ENCODE results near the gene TPCN1. TPM values are rescaled to one million over a fixed set of nuclear protein-coding genes. Genes with fewer than 3 reads are reported as not detected.
A peak's percentile ranks its signal among the peaks of the same experiment; 100 is the strongest.

The TPCN1 gene
- total and polyA plus RNA-seq, 2 of the 13 experiments (the other 11 are each of a cell fraction or from before 2014, with no cell fraction given) = 8.0 to 26.8 TPM

DNA sequence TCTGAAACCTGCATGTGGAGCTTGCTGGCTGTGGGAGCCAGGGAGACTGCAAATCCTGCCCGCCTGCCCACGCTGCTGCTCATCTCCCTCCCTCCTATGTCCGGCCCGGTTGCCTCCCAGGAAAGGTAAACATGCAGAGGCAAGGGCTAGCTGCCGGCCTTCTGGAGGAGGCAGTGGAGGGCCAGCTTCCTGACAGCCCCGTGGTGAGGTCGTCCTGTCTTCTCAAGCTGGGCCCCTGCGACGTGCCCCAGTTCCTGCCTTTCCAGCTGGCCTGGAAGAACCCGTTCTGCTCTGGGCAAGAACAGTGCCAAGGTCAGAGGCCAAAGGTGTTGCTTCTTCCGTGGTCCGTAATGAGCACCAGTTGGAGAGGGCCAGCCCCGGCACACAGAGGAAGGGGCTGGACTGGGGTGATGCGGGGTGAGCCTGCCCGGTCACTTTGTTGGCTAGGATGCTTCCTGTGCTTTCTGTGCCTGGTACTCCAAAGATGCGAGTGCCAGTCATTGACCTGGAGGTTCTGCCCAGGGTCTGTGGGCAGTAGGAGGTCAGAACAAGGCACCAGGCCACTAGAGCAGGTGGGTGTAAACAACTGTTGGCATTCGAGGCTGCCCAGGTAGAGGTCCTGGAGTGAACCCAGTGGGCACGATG is 25.3 kb downstream of the TPCN1 start (continued):
- TF ChIP-seq KLF12 (CRISPR knock-in tag; IDR thresholded peaks at IDR 0.05; ENCODE audit: borderline replicate concordance) = no peak
- peak; percentile 34; the same call in 1 of the 2 replicates for TF ChIP-seq HDAC2 (CRISPR knock-in tag; IDR thresholded peaks at IDR 0.05)
- TF ChIP-seq ZNF367 (CRISPR knock-in tag; IDR thresholded peaks at IDR 0.05; ENCODE audit: borderline replicate concordance) = no peak
- TF ChIP-seq KAT7 (CRISPR knock-in tag; IDR thresholded peaks at IDR 0.05; ENCODE audit: borderline replicate concordance) = no peak
- no peak for TF ChIP-seq RFXAP (CRISPR knock-in tag; IDR thresholded peaks at IDR 0.05; ENCODE audit: borderline replicate concordance)
- TF ChIP-seq, protein P1, sequence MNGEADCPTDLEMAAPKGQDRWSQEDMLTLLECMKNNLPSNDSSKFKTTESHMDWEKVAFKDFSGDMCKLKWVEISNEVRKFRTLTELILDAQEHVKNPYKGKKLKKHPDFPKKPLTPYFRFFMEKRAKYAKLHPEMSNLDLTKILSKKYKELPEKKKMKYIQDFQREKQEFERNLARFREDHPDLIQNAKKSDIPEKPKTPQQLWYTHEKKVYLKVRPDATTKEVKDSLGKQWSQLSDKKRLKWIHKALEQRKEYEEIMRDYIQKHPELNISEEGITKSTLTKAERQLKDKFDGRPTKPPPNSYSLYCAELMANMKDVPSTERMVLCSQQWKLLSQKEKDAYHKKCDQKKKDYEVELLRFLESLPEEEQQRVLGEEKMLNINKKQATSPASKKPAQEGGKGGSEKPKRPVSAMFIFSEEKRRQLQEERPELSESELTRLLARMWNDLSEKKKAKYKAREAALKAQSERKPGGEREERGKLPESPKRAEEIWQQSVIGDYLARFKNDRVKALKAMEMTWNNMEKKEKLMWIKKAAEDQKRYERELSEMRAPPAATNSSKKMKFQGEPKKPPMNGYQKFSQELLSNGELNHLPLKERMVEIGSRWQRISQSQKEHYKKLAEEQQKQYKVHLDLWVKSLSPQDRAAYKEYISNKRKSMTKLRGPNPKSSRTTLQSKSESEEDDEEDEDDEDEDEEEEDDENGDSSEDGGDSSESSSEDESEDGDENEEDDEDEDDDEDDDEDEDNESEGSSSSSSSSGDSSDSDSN (CRISPR knock-in tag; IDR thresholded peaks at IDR 0.05) = peak; percentile 41; the same call in 1 of the 2 replicates
- TF ChIP-seq ZNF432 (CRISPR knock-in tag; IDR thresholded peaks at IDR 0.05; ENCODE audit: borderline replicate concordance) = no peak
- TF ChIP-seq, protein P2, sequence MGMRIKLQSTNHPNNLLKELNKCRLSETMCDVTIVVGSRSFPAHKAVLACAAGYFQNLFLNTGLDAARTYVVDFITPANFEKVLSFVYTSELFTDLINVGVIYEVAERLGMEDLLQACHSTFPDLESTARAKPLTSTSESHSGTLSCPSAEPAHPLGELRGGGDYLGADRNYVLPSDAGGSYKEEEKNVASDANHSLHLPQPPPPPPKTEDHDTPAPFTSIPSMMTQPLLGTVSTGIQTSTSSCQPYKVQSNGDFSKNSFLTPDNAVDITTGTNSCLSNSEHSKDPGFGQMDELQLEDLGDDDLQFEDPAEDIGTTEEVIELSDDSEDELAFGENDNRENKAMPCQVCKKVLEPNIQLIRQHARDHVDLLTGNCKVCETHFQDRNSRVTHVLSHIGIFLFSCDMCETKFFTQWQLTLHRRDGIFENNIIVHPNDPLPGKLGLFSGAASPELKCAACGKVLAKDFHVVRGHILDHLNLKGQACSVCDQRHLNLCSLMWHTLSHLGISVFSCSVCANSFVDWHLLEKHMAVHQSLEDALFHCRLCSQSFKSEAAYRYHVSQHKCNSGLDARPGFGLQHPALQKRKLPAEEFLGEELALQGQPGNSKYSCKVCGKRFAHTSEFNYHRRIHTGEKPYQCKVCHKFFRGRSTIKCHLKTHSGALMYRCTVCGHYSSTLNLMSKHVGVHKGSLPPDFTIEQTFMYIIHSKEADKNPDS (CRISPR knock-in tag; IDR thresholded peaks at IDR 0.05) = no peak
- TF ChIP-seq MLLT10 (CRISPR knock-in tag; IDR thresholded peaks at IDR 0.05) = no peak
- TF ChIP-seq, protein P3, sequence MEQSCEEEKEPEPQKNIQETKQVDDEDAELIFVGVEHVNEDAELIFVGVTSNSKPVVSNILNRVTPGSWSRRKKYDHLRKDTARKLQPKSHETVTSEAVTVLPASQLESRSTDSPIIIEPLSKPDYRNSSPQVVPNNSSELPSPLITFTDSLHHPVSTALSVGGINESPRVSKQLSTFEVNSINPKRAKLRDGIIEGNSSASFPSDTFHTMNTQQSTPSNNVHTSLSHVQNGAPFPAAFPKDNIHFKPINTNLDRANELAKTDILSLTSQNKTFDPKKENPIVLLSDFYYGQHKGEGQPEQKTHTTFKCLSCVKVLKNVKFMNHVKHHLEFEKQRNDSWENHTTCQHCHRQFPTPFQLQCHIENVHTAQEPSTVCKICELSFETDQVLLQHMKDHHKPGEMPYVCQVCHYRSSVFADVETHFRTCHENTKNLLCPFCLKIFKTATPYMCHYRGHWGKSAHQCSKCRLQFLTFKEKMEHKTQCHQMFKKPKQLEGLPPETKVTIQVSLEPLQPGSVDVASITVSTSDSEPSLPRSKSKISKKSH (CRISPR knock-in tag; IDR thresholded peaks at IDR 0.05; ENCODE audit: borderline replicate concordance) = no peak
- TF ChIP-seq, protein P4, sequence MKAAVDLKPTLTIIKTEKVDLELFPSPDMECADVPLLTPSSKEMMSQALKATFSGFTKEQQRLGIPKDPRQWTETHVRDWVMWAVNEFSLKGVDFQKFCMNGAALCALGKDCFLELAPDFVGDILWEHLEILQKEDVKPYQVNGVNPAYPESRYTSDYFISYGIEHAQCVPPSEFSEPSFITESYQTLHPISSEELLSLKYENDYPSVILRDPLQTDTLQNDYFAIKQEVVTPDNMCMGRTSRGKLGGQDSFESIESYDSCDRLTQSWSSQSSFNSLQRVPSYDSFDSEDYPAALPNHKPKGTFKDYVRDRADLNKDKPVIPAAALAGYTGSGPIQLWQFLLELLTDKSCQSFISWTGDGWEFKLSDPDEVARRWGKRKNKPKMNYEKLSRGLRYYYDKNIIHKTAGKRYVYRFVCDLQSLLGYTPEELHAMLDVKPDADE (CRISPR knock-in tag; IDR thresholded peaks at IDR 0.05) = no peak
- TF ChIP-seq PHF8 (CRISPR knock-in tag; IDR thresholded peaks at IDR 0.05) = 0 out of 2 replicates have a peak, but pooled peaks have one; percentile 21
- TF ChIP-seq FOXA3 (CRISPR knock-in tag; IDR thresholded peaks at IDR 0.05) = peak; percentile 97
- TF ChIP-seq U2AF2 (IDR thresholded peaks at IDR 0.05; ENCODE audit: low read depth, low read length) = no peak
- TF ChIP-seq ZC3H13 (CRISPR knock-in tag; IDR thresholded peaks at IDR 0.05) = no peak
- peak; percentile 86 for TF ChIP-seq FOXK1 (CRISPR knock-in tag; IDR thresholded peaks at IDR 0.05; ENCODE audit: borderline replicate concordance, low read depth)
- no peak for TF ChIP-seq ZNF83 (CRISPR knock-in tag; IDR thresholded peaks at IDR 0.05; ENCODE audit: borderline replicate concordance)
- no peak for TF ChIP-seq TCF7 (IDR thresholded peaks at IDR 0.05; ENCODE audit: low read depth)
- TF ChIP-seq, protein P5, sequence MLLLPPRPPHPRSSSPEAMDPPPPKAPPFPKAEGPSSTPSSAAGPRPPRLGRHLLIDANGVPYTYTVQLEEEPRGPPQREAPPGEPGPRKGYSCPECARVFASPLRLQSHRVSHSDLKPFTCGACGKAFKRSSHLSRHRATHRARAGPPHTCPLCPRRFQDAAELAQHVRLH (CRISPR knock-in tag; IDR thresholded peaks at IDR 0.05; ENCODE audit: borderline replicate concordance, low read depth) = 0 out of 2 replicates have a peak, but pooled peaks have one; percentile 27
- no peak for TF ChIP-seq RFX1 (IDR thresholded peaks at IDR 0.05)
